GM21447 (cell line): ENCODE data around the gene NDN.

ENCODE experiments used
- ATAC-seq: cut with Tn5 transposase; IDR thresholded peaks from one replicate; pipeline ENCODE4 v1.9.1; 2021; ENCODE audit not compliant: unreplicated experiment

Gene NDN

DNA sequence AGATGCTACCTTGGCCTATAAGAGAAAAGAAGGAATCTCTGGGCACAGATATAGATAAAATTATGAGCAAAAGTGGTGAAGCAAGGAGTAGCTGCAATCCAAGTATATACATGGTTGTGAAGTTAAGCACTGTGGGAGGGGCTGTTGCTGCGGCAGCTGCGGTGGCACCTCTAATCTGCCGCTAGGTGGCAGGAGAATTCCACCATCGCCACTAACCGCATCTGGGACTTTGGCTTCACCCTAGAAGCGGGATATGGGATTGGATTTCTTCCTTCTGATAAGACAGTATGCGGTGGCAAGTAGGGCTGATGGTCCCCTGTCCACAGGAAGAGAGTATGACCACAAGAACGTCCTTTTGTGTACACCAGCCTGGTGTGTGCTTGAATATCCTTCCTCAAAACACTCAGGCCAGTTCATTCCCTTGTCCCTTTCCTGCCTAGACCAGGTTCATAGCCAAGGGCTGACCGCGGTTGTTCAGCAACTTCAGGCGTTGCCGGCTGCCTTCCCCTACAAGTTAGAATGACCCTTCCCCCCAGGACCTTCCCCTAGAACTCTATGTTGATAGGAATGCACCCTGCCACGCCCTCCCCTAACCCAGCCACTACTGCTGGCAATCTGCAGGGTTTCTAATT is 44.6 kb downstream of the NDN start:
- ATAC-seq: no peak
